Progenitor cell of endocrine pancreas (in vitro differentiated cells): Measurements from ENCODE around the gene POLN. TPM values are rescaled to one million over a fixed set of nuclear protein-coding genes. Genes with fewer than 3 reads are reported as not detected.
"Not testable (repeated sequence)": the region's sequence is repeated elsewhere in the genome, so short reads cannot be mapped to it uniquely, and the experiment has no call there.

ENCODE experiments used
- DNase-seq: peaks from one replicate; pipeline ENCODE4 v3.0.0; 2021; ENCODE audit warnings: low spot score; ENCODE audit not compliant: unreplicated experiment
- H3K27ac Mint-ChIP-seq: 2 replicates; pipeline ENCODE4 v1.8.0; 2021; ENCODE audit warnings: mild to moderate bottlenecking, moderate library complexity, mixed read lengths
- H3K27me3 Mint-ChIP-seq: 2 replicates; pipeline ENCODE4 v1.8.0; 2021; ENCODE audit warnings: mixed read lengths
- H3K36me3 Mint-ChIP-seq: 2 replicates; pipeline ENCODE4 v1.8.0; 2022; ENCODE audit warnings: mixed read lengths; ENCODE audit not compliant: insufficient read depth
- H3K4me1 Mint-ChIP-seq: 2 replicates; pipeline ENCODE4 v1.8.0; 2021; ENCODE audit warnings: low read depth, mixed read lengths
- H3K4me3 Mint-ChIP-seq: 2 replicates; pipeline ENCODE4 v1.8.0; 2021; ENCODE audit warnings: low read depth, mild to moderate bottlenecking, moderate library complexity, mixed read lengths
- H3K9me3 Mint-ChIP-seq: 2 replicates; pipeline ENCODE4 v1.8.0; 2021; ENCODE audit warnings: low read depth, mixed read lengths
- CTCF ChIP-seq: fragments of 200-600 bp; sonication (generic); IDR thresholded peaks from one replicate; pipeline ENCODE4 v1.5.0; 2021; ENCODE audit warnings: antibody characterized with exemption, mild to moderate bottlenecking; ENCODE audit not compliant: unreplicated experiment
- total RNA-seq: library from RNA; stranded (reverse); gene quantifications from 2 replicates; pipeline ENCODE4 v1.2.1, GENCODE V29; 2021

POLN gene
- total RNA-seq, 1 donor from 2014 or later, result 5.9 TPM

DNA sequence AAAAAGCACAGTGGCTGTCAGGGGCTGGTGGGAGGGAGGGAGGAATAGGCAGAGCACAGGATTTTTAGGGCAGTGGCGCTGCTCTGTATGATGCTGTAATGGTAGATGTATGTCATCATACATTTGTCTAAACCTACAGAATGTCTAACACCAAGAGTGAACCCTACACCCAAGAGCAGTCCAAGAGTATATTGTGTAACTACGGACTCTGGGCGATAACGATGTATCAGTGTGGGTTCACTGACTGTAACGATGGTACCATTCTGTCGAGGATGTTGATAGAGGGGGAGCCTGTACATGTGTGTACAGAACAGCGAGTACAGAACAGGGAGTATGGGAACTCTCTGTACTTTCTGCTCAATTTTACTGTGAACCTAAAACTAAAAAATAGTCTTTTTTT, 76.5 kb downstream of the POLN start:
- Mint-ChIP-seq H3K4me3 (no peak overlapping the region), H3K27ac (no peak overlapping the region), H3K9me3 (no peaks in the 10 kb centered on the region), H3K4me1 (peaks cover 5% of the 10 kb centered on the region), H3K27me3 (no peaks in the 10 kb centered on the region), H3K36me3 (peaks cover 5% of the 10 kb centered on the region)
- no peak for DNase-seq
- no peak for TF ChIP-seq CTCF

- TF ChIP-seq CTCF, result no peak
- no peak for DNase-seq
- Mint-ChIP-seq H3K27me3 (no peaks in the 10 kb centered on the region), H3K4me3 (no peak overlapping the region), H3K36me3 (peaks cover 4% of the 10 kb centered on the region), H3K27ac (no peak overlapping the region), H3K4me1 (no peaks in the 10 kb centered on the region), H3K9me3 (no peaks in the 10 kb centered on the region)
Observed at GRCh38 chr4:2163311-2163821, 78.6 kb downstream of the POLN start.

GRCh38 chr4:2161092-2161703, 80.7 kb downstream of the POLN start:
- H3K27me3 Mint-ChIP-seq, H3K36me3 Mint-ChIP-seq, H3K9me3 Mint-ChIP-seq, DNase-seq, H3K4me3 Mint-ChIP-seq, H3K4me1 Mint-ChIP-seq, H3K27ac Mint-ChIP-seq: not testable (repeated sequence)

DNA sequence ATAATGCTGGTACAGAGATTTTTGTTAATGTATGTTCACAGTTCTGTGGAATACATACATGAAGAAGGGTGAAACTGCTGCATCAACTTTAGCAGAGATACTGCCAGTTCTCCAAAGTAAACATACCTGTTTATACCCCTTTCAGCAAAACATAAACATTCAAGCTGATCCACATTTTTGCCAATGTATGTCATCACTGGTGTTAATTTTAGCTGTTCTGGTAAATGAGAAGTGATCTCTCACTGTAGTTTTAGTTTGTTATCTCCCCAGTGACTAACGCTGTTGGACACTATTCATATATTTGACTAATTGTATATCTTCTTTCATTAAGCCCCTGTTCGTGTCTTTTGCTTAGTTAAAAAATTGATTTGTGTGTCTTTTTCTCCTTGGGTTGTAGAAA, 82.0 kb downstream of the POLN start:
- DNase-seq, result no peak
- no peak overlapping the region for H3K27ac Mint-ChIP-seq
- H3K27me3 Mint-ChIP-seq, result no peaks in the 10 kb centered on the region
- no peaks in the 10 kb centered on the region for H3K36me3 Mint-ChIP-seq
- no peak for TF ChIP-seq CTCF
- H3K4me1 Mint-ChIP-seq, result no peaks in the 10 kb centered on the region
- no peaks in the 10 kb centered on the region for H3K9me3 Mint-ChIP-seq
- H3K4me3 Mint-ChIP-seq, result no peak overlapping the region

DNA sequence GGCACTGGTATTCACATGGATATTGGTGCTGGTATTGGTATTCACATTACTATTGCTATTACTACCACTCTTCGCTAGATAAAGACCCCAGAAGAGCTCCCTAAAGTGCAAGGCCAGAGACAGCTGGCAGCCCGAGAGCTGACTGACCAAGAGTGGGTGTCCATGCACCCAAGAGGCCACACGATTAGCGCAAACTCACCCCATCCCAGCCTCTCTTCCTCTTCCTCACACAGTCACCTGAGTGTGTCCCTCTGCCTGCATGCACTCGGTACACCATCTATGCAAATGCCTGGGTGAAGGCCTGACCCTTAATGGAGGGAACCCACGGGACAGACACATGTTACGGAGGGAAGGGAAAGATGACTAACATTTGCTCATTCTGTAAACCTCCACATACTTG, 86.7 kb downstream of the POLN start:
- Mint-ChIP-seq H3K4me1 (no peaks in the 10 kb centered on the region), H3K4me3 (no peak overlapping the region), H3K27ac (no peak overlapping the region), H3K9me3 (peaks cover 3% of the 10 kb centered on the region), H3K27me3 (no peaks in the 10 kb centered on the region), H3K36me3 (peaks cover 2% of the 10 kb centered on the region)
- no peak for DNase-seq
- no peak for TF ChIP-seq CTCF

- no peak overlapping the region for H3K27ac Mint-ChIP-seq
- H3K9me3 Mint-ChIP-seq, result peaks cover 3% of the 10 kb centered on the region
- no peak for TF ChIP-seq CTCF
- no peak overlapping the region for H3K4me3 Mint-ChIP-seq
- no peaks in the 10 kb centered on the region for H3K4me1 Mint-ChIP-seq
- H3K27me3 Mint-ChIP-seq, result no peaks in the 10 kb centered on the region
- H3K36me3 Mint-ChIP-seq, result peaks cover 2% of the 10 kb centered on the region
- DNase-seq, result no peak
Observed at GRCh38 chr4:2154215-2154740, 87.6 kb downstream of the POLN start.
